DOHH2 (cell line): ENCODE results near the gene MACROH2A2.

Experiments used
- CTCF ChIP-seq: fragments of 200-600 bp; sonication (generic); IDR thresholded peaks from one replicate; pipeline ENCODE4 v1.5.1; 2014; ENCODE audit warnings: antibody characterized with exemption, mild to moderate bottlenecking, low read depth, low read length; ENCODE audit not compliant: poor library complexity, severe bottlenecking
- EZH2phosphoT487 ChIP-seq: fragments of 200-600 bp; sonication (generic); IDR thresholded peaks from 2 replicates; pipeline ENCODE4 v1.6.1; 2017; ENCODE audit warnings: borderline replicate concordance, mild to moderate bottlenecking, antibody characterized with exemption, low read length, moderate library complexity, mixed read lengths

DNA sequence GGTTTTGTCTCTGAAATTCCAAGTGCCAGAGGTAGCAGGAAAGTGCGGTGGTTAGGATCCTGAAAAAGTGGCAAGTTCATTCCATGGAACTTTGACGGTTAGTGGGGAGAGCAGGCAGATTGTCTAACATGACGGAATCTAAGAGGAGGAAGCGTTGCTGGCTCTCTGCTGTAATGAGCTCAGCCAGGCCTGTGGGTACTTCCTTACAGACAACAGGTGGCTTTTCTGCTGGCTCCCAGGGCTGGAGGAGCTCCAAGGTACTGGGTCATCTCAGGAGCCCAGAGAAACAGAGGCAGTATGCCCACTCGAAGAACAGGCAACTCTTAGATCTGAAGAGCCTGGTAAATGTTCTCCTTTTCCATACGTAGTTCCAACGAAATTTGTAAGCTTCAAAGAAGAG lies 83.0 kb downstream of the MACROH2A2 start:
- TF ChIP-seq CTCF, result no peak
- no peak for TF ChIP-seq EZH2phosphoT487
